HG03558 (cell line): ENCODE data around the gene C1QTNF3.
"Not testable (repeated sequence)": the region's sequence is repeated elsewhere in the genome, so short reads cannot be mapped to it uniquely, and the experiment has no call there.

Experiments
- ATAC-seq: cut with Tn5 transposase; IDR thresholded peaks from one replicate; pipeline ENCODE4 v1.9.1; 2021; ENCODE audit warnings: moderate number of reproducible peaks; ENCODE audit not compliant: unreplicated experiment; ENCODE audit errors: extremely low read depth

C1QTNF3 gene

DNA sequence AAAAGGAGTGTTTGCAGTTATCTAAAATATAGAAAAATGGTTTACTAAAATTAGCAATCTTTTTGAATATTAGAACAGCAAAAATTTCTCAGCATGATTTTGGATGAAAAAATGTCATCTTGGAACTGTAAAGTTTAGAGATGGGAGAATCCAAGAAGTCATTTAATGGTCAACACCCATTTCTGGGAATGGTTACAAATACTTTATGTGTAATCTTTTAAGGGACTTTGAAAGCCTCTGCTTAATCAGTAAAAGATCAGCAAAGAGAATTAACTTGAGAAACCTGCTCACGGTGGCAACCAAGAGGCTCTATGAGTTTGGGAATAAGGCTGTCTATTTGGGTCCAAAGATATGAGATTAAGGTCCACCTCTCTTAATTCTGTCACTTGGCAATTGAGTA, 13.0 kb downstream of the C1QTNF3 start:
- no peak for ATAC-seq

DNA sequence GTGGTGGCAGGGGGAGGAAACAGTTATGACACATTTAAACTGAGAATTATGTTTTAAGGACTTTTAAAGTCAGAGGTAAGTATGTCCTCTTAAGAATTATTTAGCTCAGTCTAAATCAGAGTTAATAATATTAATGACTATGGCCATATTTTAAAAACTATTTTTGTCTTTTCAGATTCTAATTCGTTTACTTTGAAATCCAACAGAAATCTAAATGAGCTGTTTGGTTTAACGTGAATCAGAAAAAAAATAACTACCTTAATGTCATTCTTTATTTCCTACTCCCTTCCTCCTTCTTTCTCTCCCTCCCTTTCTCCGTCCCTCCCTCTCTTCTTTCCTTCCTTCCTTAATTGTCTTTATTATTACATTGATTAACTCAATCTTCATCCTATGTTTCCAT, 14.7 kb downstream of the C1QTNF3 start:
- ATAC-seq: no peak

DNA sequence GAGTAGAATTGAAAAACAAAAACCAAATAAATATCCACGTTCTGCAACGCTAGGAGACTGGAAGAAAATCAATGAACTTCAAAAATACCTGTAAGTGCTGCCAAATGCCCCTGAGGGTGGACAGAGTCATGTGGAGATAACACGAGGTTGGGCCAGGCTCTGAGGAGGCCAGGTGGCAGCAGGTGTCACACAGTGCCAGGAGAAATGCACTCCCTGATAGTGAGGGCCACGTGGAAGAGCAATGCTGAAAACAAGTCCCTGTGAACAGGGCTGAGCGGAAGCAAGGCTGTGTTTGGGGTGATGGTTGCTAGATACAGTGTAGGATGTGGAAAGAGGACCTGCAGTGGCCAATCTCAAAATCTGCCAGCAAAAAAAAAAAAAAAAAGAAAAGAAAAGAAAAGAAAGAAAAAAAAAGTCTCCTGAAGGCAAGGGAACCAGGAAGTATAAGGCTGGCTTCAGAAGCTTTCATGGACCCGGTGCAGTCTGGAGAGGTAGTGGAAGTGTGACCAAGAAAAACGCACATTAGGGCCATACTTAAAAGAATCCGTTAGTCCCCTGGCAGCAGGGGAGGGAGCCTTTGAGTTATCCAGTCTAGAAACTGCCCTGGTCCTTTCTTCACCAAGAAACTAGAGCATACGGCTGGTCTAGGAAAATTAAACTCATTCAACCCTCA, 16.8 kb downstream of the C1QTNF3 start:
- ATAC-seq: no peak

DNA sequence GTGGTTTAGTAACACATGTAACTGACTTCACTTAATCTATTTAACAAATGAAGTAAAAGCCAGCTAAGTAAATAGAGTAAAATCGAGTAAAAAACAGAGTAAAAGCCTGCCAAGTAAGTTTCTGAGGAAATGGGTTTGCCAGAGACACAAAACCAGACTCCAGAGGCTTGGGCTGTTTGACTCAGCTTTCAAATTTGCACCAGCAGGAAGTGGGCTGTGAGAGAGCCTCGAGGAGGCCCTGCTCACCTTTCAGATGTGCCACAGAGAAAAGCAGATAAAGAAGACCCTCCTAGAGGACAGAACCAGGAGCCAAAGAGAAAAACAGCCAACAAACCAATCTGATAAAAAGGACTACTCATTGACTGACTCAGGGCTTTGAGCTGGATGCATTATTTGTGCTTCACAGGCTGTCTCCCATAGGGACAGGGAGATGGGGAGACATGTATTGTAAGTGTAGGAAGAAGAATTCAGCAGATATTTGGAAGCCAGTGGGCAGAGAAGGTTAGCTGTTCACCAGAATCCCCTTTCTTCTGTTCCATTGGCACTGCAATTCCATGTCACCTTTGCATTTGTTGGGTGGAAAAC, 20.8 kb downstream of the C1QTNF3 start:
- ATAC-seq: no peak

DNA sequence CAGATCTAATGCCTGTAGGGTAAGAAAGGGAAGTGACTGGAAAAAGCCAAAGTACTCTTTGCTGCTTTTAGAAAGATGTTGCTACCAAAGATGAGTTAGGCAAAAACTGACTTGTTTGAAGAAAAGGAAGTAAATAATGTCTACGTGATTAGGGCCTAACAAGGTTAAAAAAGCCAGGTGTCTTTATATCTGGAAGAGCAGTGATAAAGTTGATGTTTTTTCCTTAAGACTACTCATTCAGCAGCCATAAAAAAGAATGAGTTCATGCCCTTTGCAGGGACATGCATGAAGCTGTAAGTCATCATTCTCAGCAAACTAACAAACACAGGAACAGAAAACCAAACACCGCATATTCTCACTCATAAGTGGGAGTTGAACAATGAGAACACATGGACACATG, 21.7 kb downstream of the C1QTNF3 start:
- no peak for ATAC-seq

DNA sequence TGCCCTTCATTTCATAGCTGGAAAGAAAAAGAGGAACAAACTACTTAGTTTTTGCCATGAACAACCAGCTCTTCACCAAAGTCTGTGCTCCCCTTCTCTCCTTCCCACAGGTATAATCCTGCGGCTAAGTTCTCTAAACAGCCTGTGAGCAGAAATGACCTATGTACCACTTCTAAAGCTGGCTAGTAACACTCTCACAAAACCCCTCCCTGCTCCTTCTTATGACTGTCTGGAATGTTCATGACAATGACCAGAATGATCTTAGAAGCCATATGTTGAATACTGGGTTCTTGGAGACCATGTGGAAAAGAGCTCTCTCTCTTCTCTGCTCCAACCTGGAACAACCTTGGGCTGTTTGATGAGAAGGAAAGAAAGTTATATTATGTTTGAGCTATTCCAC, 22.3 kb downstream of the C1QTNF3 start:
- no peak for ATAC-seq

DNA sequence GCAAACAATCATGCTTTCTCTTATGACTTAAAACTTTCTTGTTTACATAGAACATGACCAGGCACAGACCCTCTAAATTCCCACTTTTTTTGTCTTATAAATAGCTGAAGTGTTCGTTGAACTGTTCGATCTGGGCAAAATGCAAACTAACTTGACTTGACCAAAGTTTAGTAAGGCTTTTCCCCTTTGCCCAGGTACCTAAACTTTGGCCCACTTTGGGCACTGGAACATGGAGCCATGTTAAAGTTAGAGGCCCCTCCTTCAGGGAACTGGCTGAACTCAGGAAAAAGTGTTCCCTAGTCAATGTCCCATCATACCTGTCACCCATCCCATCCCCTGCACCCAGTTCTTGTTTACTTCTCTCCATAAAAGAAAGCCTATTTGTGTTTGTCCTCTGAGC, 25.8 kb downstream of the C1QTNF3 start:
- no peak for ATAC-seq

DNA sequence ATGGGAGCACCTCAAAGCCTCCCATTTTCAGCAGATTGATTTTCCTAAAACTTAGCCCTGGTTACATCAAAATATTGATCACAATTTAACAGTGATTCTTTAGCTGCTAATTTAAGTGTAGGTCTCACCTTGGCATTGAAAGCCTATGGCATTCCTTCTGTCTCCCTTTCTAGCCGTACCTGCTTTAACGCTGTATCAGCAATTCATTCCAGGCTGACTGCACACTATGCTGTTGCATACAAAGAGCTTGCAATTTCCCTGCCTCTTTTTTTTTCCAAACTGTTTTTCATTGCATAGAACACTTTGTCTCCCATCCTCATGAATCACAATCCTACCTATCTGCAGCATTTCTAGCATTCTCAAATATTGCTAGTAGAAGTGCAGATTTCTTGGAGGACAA, 26.3 kb downstream of the C1QTNF3 start:
- ATAC-seq: no peak

DNA sequence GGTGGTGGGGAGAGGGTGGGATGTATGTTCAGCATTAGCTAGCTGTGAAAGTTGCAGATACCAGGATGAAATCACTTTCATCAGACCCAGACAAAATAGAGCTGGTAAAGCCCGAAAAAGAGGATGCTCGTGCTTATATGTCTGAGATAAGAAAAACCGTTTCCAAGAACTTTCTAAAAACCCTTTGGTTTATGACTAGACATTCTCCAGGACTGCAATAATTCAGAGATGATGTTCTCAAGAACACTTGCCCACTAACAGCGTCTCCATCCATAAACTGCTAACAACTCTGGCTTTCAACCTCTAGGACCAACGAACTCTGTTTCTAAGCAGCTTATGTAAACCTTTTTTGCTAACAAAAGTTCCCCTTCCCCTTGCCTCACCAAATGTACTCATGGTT, 26.8 kb downstream of the C1QTNF3 start:
- no peak for ATAC-seq

DNA sequence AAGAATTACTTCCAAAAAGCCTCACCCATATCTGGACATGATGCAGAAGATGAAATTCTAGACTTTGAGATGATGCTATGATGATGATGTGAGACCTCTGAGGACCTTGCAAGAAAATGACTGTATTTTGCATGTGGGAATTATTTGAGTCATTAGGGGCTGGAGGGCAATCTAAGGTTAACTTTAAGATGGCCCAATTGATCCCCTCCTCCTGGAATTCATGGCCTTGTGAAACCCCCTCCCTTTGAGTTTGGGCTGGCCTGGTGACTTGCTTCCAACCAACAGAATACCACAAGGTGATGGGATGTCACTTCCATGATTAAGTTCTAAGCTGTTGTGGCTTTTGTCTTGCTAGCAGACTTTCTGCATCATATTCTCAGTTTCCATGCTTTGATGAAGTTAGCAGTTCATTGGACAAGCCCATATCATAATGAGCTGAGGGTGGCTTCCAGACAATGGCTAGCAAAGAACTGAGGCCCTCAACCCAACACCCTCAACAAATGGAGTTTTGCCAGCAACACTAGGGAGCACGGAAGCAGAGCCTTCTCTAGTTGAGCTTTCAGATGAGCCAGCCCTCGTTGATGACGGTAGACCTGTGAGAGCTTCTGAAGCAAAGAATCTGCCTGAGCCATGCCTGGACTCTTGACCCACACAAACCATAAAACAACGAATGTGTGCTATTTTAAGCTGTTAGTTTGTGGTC, 27.7 kb downstream of the C1QTNF3 start:
- ATAC-seq: no peak

DNA sequence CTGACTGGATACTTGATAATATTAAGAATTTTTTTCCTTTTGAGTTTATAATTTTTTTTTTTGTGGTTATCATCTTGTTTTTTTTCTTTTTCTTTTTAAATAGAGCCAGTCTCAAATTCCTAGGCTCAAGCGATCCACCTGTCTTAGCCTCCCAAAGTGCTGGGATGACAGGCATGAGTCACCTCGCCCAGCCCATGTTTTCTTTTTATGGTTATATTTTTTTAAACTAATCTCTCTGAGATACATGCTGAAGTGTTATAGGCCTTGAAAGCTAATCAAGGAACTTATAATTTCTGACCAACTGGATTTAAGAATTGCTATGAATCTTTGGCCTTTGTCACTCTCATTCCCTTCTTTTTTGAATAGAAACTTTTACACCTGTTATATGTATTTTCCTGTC, 28.4 kb downstream of the C1QTNF3 start:
- ATAC-seq: no peak

DNA sequence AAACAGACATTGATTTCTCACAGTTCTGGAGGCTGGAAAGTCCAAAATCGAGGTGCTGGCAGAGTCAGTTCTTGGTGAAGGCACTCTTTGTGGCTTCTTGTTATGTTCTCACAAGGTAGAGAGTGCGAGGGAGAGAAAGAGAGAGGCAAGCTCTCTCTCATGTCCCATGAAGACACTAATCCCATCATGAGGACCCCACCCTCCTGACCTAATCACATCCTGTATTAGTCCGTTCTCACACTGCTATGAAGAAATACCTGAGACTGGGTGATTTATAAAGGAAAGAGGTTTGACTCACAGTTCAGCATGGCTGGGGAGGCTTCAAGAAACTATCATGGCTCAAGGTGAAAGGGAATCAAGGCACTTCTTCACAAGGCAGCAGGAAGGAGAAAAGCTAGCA, 29.5 kb downstream of the C1QTNF3 start:
- no peak for ATAC-seq

DNA sequence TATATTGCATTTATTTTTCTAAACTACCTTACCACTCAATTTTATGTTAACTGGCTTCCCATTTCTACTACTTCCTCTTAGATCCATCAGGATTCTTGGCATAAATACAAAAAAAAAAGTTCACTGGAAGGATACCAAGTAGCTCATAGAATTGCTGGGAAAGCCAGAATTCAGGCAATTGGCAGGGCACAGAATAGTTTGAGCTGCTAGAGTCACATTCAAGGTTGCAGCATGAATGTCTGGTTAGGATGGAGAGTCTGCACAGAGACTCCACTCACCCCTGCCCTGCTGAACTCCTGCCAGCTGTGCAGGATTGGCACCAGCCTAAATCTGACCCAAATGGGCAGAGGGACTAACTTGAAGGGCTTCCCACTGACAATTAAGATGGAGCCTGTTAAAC, 30.2 kb downstream of the C1QTNF3 start:
- ATAC-seq: no peak

DNA sequence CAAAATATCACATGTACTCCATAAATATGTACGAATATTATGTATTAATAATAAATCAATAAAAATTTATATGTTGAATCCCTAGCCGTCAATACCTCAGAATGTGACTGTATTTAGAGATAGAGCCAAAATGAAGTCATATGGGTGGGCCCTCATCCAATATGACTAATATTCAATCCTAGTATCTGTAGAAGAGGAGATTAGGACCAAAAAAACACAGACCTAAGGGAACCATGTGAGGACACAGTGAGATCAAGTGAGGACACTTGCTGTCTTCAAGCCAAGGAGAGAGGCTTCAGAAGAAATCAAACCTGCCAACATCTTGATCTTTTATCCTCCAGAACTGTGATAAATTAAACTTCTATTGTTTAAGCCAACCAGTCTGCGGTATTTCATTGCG, 31.5 kb downstream of the C1QTNF3 start:
- ATAC-seq: no peak

DNA sequence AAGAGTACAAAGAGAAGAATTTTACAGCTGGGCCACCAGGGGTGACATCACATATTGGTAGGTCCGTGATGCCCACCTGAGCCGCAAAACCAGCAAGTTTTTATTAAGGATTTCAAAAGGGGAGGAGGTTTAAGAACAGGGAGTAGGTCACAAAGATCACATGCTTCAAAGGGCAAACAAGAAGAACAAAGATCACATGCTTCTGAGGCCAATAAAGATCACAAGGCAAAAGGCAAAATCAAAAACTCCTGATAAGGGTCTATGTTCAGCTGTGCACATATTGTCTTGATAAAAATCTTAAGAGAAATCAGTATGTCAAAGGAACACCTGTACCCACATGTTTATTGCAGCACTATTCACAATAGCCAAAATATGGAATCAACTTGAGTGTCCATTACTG, 32.9 kb downstream of the C1QTNF3 start:
- not testable (repeated sequence) for ATAC-seq

DNA sequence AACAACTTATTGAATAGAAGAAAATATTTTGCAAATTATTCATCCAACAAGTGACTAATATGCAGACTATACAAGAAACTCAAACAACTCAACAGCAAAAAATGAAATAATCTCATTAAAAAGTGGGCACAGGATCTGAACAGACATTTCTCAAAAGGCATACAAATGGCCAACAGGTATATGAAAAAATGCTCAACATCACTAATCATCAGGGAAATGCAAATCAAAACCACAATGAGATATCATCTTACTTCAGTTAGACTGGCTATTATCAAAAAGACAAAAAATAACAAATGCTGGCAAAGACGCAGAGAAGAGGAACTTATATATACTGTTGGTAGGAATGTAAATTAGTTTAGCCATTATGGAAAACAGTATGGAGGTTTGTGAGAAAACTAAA, 33.4 kb downstream of the C1QTNF3 start:
- ATAC-seq: no peak

DNA sequence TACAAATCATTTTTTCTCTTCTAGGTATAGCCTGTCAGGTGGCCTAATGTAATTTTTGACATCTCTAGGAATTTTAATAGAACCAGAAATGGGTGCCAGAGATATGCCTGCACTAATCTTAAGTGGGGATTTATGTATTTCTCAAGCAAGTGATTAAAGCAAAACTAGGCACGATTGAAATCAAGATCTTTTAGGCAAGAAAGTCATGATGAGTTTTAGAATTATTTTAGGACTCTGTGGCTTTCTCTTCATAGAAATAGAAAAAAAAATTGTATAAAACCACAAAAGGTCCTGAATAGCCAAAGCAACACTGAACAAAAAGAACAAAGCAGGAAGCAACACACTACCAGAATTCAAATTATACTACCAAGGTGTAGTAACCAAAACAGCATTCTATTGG, 34.2 kb downstream of the C1QTNF3 start:
- no peak for ATAC-seq

DNA sequence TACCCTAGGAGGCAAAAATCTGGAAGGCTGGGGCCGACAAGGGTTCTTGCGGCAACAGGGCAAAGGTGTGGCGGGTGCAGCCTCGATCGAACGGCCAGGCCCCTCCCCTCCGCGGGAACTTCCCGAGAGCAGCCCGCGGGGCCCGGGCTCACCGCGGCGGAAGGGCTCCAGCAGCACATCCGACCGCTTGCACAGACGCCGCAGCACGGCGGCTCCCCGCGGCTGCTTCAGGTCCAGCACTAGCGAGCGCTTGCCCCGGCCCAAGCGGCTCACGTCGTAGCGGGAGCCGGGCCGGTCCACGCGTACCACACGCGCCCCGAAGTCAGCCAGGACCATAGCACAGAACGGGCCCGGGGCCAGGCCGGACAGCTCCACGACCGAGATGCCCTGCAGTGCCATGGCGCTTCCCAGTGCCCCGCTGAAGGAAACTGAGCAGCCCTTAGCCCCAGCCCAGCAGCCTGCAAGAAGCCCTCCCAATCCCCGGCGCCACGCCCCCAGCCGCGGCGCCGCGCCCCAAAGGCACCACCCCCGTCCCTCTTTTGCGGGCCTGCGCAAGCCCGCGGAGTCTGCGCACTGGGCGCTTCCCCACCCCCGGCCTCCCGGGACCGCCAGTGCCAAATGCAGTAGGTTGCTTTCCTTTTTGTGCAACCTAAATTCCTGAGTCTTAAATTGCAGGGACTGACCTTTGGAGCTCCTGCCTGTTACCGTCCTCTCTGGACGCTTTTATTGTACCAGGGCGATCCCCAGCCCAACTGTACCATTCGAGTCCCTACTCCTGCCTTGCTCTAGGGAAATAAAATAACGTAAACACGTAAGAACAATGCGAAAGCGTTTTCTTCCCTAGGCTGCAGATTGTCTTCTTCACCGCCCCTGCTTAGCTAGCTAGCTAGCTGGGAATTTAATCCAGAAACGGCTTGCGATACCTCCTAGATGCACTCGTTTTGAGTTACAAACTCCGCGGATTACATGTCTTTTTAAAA, 35.1 kb downstream of the C1QTNF3 start, which contains the start of gene AMACR:
Gene AMACR, minus strand, starts transcription at position 430 of the 980 bp plus-strand sequence. Its CDS starts 31 bp downstream, at position 399.
- peak; percentile 88 for ATAC-seq

DNA sequence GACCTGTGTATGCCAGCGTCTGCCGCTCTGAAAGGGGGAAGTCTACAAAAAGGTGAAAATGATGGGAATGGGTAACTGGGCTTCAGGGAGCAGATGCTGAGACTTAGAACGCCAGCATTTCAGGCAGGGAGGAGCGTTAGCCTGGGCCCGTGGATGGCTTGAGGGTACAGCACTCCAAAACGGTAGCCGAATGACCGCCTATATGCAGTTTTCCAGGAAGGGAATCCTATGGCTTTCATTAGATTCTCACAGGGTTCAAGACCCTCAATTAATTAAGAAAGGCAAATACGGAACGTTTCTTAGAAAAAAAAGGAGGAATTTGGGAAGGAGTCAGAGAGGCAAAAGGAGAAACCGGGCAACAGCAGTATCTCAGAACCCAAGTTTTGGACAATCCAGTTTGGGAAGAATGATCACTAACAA, 35.8 kb downstream of the C1QTNF3 start:
- no peak for ATAC-seq

DNA sequence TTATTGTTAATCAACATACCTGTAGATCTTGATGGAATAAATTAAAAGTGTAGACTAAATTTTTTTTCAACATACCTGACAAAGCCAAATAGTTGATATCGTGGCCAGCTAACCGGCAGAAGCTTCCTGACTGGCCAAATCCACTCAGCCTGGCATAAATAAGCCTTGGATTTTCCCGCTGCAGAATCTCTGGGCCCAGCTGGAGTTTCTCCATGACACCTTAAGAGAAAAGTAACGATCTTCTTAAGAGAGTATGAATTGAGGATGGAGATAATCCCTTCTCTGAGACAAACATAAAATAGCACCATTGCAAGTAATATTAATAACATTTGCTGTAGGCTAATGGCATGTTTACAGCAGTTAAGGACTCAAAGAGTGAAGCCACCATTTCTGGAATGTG, 37.3 kb downstream of the C1QTNF3 start:
- no peak for ATAC-seq

DNA sequence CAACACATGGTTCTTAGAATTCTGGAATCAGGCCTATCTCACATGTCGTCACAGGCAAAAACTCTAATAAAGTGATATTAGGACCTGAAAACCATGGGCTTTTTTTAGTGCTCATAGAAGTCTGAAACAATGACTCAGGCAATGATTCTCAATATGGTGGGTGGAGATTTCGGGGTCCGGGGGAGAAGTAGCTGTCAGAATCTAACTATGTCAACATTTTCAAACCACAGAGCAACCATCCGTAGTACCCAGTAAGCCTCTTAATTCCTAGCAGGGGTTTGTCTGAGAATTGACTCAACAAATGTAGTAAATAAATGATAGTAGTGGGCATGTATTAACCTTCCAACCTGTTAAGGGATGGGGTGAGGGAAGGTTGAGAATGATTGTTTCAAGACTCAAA, 37.8 kb downstream of the C1QTNF3 start:
- ATAC-seq: no peak
